SU-DHL-6 (cell line): ENCODE data around the gene ISG20L2.

ENCODE experiments used
- EZH2phosphoT487 ChIP-seq: fragments of 200-600 bp; sonication (generic), shearing (Covaris generic); conservative IDR thresholded peaks from 2 replicates; pipeline ENCODE4 v1.6.1; 2018; ENCODE audit warnings: mild to moderate bottlenecking, antibody characterized with exemption, low read length, moderate library complexity, mixed read lengths
- TF ChIP-seq, protein P1 (sequence below): fragments of 200-600 bp; sonication (generic); IDR thresholded peaks from one replicate; pipeline ENCODE4 v1.5.1; 2017; ENCODE audit warnings: antibody characterized with exemption, mild to moderate bottlenecking, low read length, moderate library complexity; ENCODE audit not compliant: insufficient read depth, poor library complexity, severe bottlenecking

DNA sequence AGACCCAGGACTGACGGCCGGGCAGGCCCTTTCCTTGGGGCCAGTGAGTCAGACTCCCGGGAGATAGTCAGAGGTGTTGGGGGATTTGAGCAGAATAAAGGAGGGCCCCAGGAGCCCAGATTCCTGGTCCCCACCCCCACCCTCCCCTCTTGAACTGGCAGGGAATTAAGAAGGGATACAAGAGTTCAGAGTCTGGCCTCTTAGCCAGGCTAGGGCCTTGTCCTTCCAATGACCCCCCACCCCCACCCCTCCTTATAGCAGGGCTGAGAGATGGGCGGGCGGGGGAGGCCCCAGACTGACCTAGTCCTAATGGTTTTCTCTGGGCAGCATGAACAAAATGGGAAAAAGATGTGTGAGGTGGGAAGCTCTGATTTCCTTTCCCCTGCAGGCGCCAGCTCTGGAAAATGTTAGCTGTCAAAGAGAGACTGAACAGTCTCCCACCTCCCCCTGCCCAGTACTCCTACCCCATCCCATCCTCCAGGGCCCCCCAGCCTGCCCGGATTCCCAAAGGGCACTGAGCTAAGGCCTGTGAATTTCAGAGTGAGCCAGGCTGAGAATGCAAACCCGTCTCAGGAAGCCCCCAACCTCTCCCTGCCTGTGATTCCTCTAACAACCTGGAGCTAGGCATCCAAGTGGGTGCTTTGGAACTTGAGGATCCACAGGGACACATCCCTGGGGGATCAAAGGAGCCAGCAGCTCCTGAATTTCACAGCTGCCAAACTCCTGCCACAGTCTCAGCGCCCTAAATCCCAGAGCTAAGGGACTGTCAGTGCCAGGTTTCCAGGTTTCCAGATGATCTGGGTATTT, 17.4 kb downstream of the ISG20L2 start:
- TF ChIP-seq, protein P1, sequence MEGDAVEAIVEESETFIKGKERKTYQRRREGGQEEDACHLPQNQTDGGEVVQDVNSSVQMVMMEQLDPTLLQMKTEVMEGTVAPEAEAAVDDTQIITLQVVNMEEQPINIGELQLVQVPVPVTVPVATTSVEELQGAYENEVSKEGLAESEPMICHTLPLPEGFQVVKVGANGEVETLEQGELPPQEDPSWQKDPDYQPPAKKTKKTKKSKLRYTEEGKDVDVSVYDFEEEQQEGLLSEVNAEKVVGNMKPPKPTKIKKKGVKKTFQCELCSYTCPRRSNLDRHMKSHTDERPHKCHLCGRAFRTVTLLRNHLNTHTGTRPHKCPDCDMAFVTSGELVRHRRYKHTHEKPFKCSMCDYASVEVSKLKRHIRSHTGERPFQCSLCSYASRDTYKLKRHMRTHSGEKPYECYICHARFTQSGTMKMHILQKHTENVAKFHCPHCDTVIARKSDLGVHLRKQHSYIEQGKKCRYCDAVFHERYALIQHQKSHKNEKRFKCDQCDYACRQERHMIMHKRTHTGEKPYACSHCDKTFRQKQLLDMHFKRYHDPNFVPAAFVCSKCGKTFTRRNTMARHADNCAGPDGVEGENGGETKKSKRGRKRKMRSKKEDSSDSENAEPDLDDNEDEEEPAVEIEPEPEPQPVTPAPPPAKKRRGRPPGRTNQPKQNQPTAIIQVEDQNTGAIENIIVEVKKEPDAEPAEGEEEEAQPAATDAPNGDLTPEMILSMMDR, result no peak
- TF ChIP-seq EZH2phosphoT487, result no peak
